Naive thymus-derived CD4-positive, alpha-beta T cell (primary cell): ENCODE results near the gene TEX52. TPM values are rescaled to one million over a fixed set of nuclear protein-coding genes. Genes with fewer than 3 reads are reported as not detected.

Experiments used
- ATAC-seq: fragments of 150-1000 bp; cut with Tn5 transposase; 2 replicates; pipeline ENCODE4 v1.10.0; 2021; ENCODE audit warnings: mild to moderate bottlenecking, moderate library complexity
- CTCF ChIA-PET: fragments of 350-600 bp; sonication (Branson Sonifier 250); formaldehyde crosslinking; loops from one replicate; lab custom pipeline; 2021; ENCODE audit warnings: antibody characterized with exemption; lab: Charles Lee
- POLR2A ChIA-PET: fragments of 350-600 bp; sonication (Branson Sonifier 250); formaldehyde crosslinking; loops from one replicate; lab custom pipeline; 2021; ENCODE audit warnings: antibody characterized with exemption, inconsistent platforms; lab: Charles Lee
- DNase-seq, 9 donors: peaks; one replicate each; pipeline versions ENCODE4 v3.0.0 to v3.0.0-alpha.2; 2020 to 2022; ENCODE audit warnings: mixed read lengths in 1 of 9
- H3K27ac ChIP-seq: one replicate; pipeline ENCODE4 v1.7.0; 2013; ENCODE audit warnings: mild to moderate bottlenecking, low read depth, low read length, moderate library complexity
- H3K27me3 ChIP-seq, 2 donors: one replicate each; pipeline ENCODE4 v1.7.0; 2013; ENCODE audit warnings: low read length in 2 of 2, mild to moderate bottlenecking in 2 of 2, moderate library complexity in 2 of 2; ENCODE audit not compliant: control insufficient read depth in 2 of 2, insufficient read depth in 2 of 2
- H3K36me3 ChIP-seq, 3 experiments: 1 replicate in 2 of 3; 2 replicates in 1 of 3; pipeline ENCODE4 v1.7.0; 2013; ENCODE audit warnings: low read length in 3 of 3, mild to moderate bottlenecking in 3 of 3, moderate library complexity in 1 of 3; ENCODE audit not compliant: insufficient read depth in 3 of 3, control insufficient read depth in 2 of 3
- H3K4me1 ChIP-seq, 2 donors: one replicate each; pipeline ENCODE4 v1.7.0; 2013; ENCODE audit warnings: low read length in 2 of 2, mild to moderate bottlenecking in 2 of 2, moderate library complexity in 1 of 2; ENCODE audit not compliant: control insufficient read depth in 2 of 2, insufficient read depth in 2 of 2
- H3K4me3 ChIP-seq: 2 replicates; pipeline ENCODE4 v1.7.0; 2013; ENCODE audit warnings: mild to moderate bottlenecking, low read length
- H3K9me3 ChIP-seq, 3 experiments: 1 replicate in 2 of 3; 2 replicates in 1 of 3; pipeline ENCODE4 v1.7.0; 2013; ENCODE audit warnings: low read length in 3 of 3; ENCODE audit not compliant: control insufficient read depth in 2 of 3
- H3K27ac Mint-ChIP-seq, 9 donors: one replicate each; pipeline ENCODE4 v1.8.0; 2020 to 2022; ENCODE audit warnings: mixed read lengths in 9 of 9, mild to moderate bottlenecking in 8 of 9, moderate library complexity in 5 of 9, inconsistent platforms in 2 of 9
- H3K27me3 Mint-ChIP-seq, 5 donors: one replicate each; pipeline ENCODE4 v1.8.0; 2021 to 2022; ENCODE audit warnings: mixed read lengths in 5 of 5, mild to moderate bottlenecking in 1 of 5
- H3K36me3 Mint-ChIP-seq, 5 donors: one replicate each; pipeline ENCODE4 v1.8.0; 2020 to 2022; ENCODE audit warnings: mixed read lengths in 5 of 5, mild to moderate bottlenecking in 3 of 5, inconsistent platforms in 1 of 5
- H3K4me1 Mint-ChIP-seq, 7 donors: one replicate each; pipeline ENCODE4 v1.8.0; 2020 to 2022; ENCODE audit warnings: mixed read lengths in 7 of 7, mild to moderate bottlenecking in 3 of 7, inconsistent platforms in 1 of 7
- H3K4me3 Mint-ChIP-seq, 10 donors: one replicate each; pipeline ENCODE4 v1.8.0; 2020 to 2022; ENCODE audit warnings: mild to moderate bottlenecking in 10 of 10, mixed read lengths in 10 of 10, moderate library complexity in 6 of 10, inconsistent platforms in 2 of 10
- H3K9me3 Mint-ChIP-seq, 11 donors: one replicate each; pipeline ENCODE4 v1.8.0; 2020 to 2022; ENCODE audit warnings: mixed read lengths in 11 of 11, mild to moderate bottlenecking in 4 of 11, inconsistent platforms in 1 of 11, moderate library complexity in 1 of 11
- intact Hi-C, 2 donors: fragments of 100-400 bp; cut with micrococcal nuclease; formaldehyde crosslinking; loops; one replicate each; pipeline ENCODE4 v1.15.1; 2023
- polyA plus RNA-seq, 2 donors: library from polyadenylated mRNA; unstranded; fragments of 300-500 nt; fragmentation: Illumina TruSeq; gene quantifications; one replicate each; pipeline ENCODE4 v1.2.3, GENCODE V29; 2021
- total RNA-seq, 6 experiments: library from RNA in 5 of 6; stranded (reverse) in 5 of 6; gene quantifications; 1 replicate in 5 of 6; 2 replicates in 1 of 6; pipeline ENCODE4 v1.2.3 and lab custom pipeline; 2021 to 2026

Gene TEX52
- total and polyA plus RNA-seq, 7 experiments from 2014 or later, result not detected

- peaks cover 16 to 38% (median 32%) of the 10 kb centered on the region in 7 donors for H3K4me1 Mint-ChIP-seq
- no peaks in the 10 kb centered on the region for H3K9me3 ChIP-seq
- H3K36me3 Mint-ChIP-seq, result peaks cover 0 to 11% (median 5%) of the 10 kb centered on the region in 5 donors
- H3K4me3 Mint-ChIP-seq, result peak overlapping the region; percentile 93 to 100 (median 98)
- no peak for ATAC-seq
- CTCF ChIA-PET, result interaction anchor here (1.9 kb wide), 1 partner anchor 12 kb away, joined by 6 read pairs; the partner anchor contains the start of genes FOXM1 and RHNO1
- intact Hi-C loops, result loop anchor here (1.0 to 5.0 kb wide), 10 partner anchors 13 to 1757 kb away; partner anchors contain the start of genes FKBP4 (in 2 of the 2), FOXM1 (in 2 of the 2), ITFG2 (in 2 of the 2) and RHNO1 (in 2 of the 2)
- peak overlapping the region; percentile 96 for H3K4me3 ChIP-seq
- H3K27ac Mint-ChIP-seq, result peak overlapping the region; percentile 81 to 97 (median 97)
- peaks cover 0 to 2% (median 0%) of the 10 kb centered on the region in 11 donors for H3K9me3 Mint-ChIP-seq
- H3K27me3 ChIP-seq, result no peaks in the 10 kb centered on the region
- peaks cover 0 to 2% (median 0%) of the 10 kb centered on the region in 5 donors for H3K27me3 Mint-ChIP-seq
- H3K36me3 ChIP-seq, result peaks cover 0 to 26% (median 0%) of the 10 kb centered on the region in 3 experiments
- POLR2A ChIA-PET, result interaction anchor here (0.9 to 1.8 kb wide), 4 partner anchors 10 to 94 kb away, joined by 5 to 21 read pairs (median 8); partner anchors contain the start of genes FOXM1 and RHNO1
- DNase-seq, result no peak
- peaks cover 3 to 8% of the 10 kb centered on the region in 2 donors for H3K4me1 ChIP-seq
- peak overlapping the region; percentile 89 for H3K27ac ChIP-seq
These were observed 33.2 kb upstream of the TEX52 start for GRCh38 chr12:2890001-2890387.

- CTCF ChIA-PET, result interaction anchor here (0.7 kb wide), 1 partner anchor 947 kb away, joined by 5 read pairs; no protein-coding TSS in a partner anchor
- Histone ChIP-seq H3K4me3 (no peak overlapping the region), H3K9me3 (no peaks in the 10 kb centered on the region), H3K36me3 (peaks cover 0 to 26% (median 0%) of the 10 kb centered on the region in 3 experiments), H3K27ac (no peak overlapping the region), H3K27me3 (no peaks in the 10 kb centered on the region), H3K4me1 (peaks cover 3 to 8% of the 10 kb centered on the region in 2 donors)
- intact Hi-C loops, result no loop called here
- H3K4me1 Mint-ChIP-seq, result peaks cover 17 to 48% (median 30%) of the 10 kb centered on the region in 7 donors
- DNase-seq (no peak), ATAC-seq (no peak)
- no peak overlapping the region for H3K27ac Mint-ChIP-seq
- peaks cover 0 to 2% (median 0%) of the 10 kb centered on the region in 5 donors for H3K27me3 Mint-ChIP-seq
- peaks cover 0 to 19% (median 11%) of the 10 kb centered on the region in 5 donors for H3K36me3 Mint-ChIP-seq
- no peak overlapping the region for H3K4me3 Mint-ChIP-seq
- H3K9me3 Mint-ChIP-seq, result peaks cover 0 to 2% (median 0%) of the 10 kb centered on the region in 11 donors
- POLR2A ChIA-PET, result interaction anchor here (0.8 kb wide), 1 partner anchor 11 kb away, joined by 4 read pairs; no protein-coding TSS in a partner anchor
These were observed 30.1 kb upstream of the TEX52 start for GRCh38 chr12:2886768-2887450.

- Histone ChIP-seq H3K36me3 (peaks cover 0 to 20% (median 0%) of the 10 kb centered on the region in 3 experiments), H3K9me3 (no peaks in the 10 kb centered on the region), H3K4me1 (peaks cover 0 to 3% of the 10 kb centered on the region in 2 donors), H3K4me3 (no peak overlapping the region), H3K27me3 (no peaks in the 10 kb centered on the region), H3K27ac (no peak overlapping the region)
- ChIA-PET POLR2A (interaction anchor here (0.6 kb wide), 1 partner anchor 27 kb away, joined by 3 read pairs; no protein-coding TSS in a partner anchor), CTCF (no interaction called here)
- ATAC-seq (no peak), DNase-seq (no peak)
- intact Hi-C loops, result loop anchor here (1.0 kb wide), 1 partner anchor 59 kb away; no protein-coding TSS in a partner anchor
- peaks cover 8 to 48% (median 24%) of the 10 kb centered on the region in 7 donors for H3K4me1 Mint-ChIP-seq
- H3K27me3 Mint-ChIP-seq, result no peaks in the 10 kb centered on the region
- peaks cover 0 to 25% (median 11%) of the 10 kb centered on the region in 5 donors for H3K36me3 Mint-ChIP-seq
- peak overlapping the region in 5 of 9 donors; percentile 1 to 45 (median 35) for H3K27ac Mint-ChIP-seq
- H3K4me3 Mint-ChIP-seq, result no peak overlapping the region
- H3K9me3 Mint-ChIP-seq, result no peaks in the 10 kb centered on the region
These were observed 28.0 kb upstream of the TEX52 start for GRCh38 chr12:2884810-2885209.

GRCh38 chr12:2879853-2880252, 23.0 kb upstream of the TEX52 start:
- DNase-seq (no peak), ATAC-seq (no peak)
- Mint-ChIP-seq H3K9me3 (no peaks in the 10 kb centered on the region), H3K36me3 (peaks cover 0 to 28% (median 4%) of the 10 kb centered on the region in 5 donors), H3K27me3 (no peaks in the 10 kb centered on the region), H3K4me1 (peaks cover 21 to 57% (median 50%) of the 10 kb centered on the region in 7 donors), H3K4me3 (peak overlapping the region; percentile 28 to 99 (median 73)), H3K27ac (peak overlapping the region in 5 of 9 donors; percentile 6 to 99 (median 65))
- Histone ChIP-seq H3K9me3 (no peaks in the 10 kb centered on the region), H3K4me3 (no peak overlapping the region), H3K36me3 (peaks cover 0 to 7% (median 0%) of the 10 kb centered on the region in 3 experiments), H3K27ac (no peak overlapping the region), H3K4me1 (peaks cover 10 to 14% of the 10 kb centered on the region in 2 donors), H3K27me3 (no peaks in the 10 kb centered on the region)
- CTCF ChIA-PET, result no interaction called here
- POLR2A ChIA-PET, result interaction anchor here (1.1 to 2.5 kb wide), 2 partner anchors 8 to 10 kb away, joined by 3 to 12 read pairs; partner anchors contain the start of gene TULP3
- intact Hi-C loops, result loop anchor here in 1 of 2 donors (5.0 kb wide), 2 partner anchors 188 to 872 kb away; partner anchors contain the start of gene CRACR2A

- intact Hi-C loops, result loop anchor here (1.0 to 5.0 kb wide), 6 partner anchors 12 to 874 kb away; partner anchors contain the start of genes ITFG2 (in 2 of the 2), TULP3 (in 2 of the 2), CRACR2A (in 1 of the 2) and FKBP4 (in 1 of the 2)
- Histone ChIP-seq H3K9me3 (no peaks in the 10 kb centered on the region), H3K36me3 (peaks cover 0 to 7% (median 0%) of the 10 kb centered on the region in 3 experiments), H3K27ac (peak overlapping the region; percentile 94), H3K27me3 (no peaks in the 10 kb centered on the region), H3K4me1 (peaks cover 10 to 14% of the 10 kb centered on the region in 2 donors), H3K4me3 (peak overlapping the region; percentile 83)
- Mint-ChIP-seq H3K27ac (peak overlapping the region; percentile 98 to 100 (median 99)), H3K27me3 (no peaks in the 10 kb centered on the region), H3K4me3 (peak overlapping the region; percentile 89 to 100 (median 98)), H3K9me3 (no peaks in the 10 kb centered on the region), H3K36me3 (peaks cover 0 to 23% (median 0%) of the 10 kb centered on the region in 5 donors), H3K4me1 (peaks cover 21 to 59% (median 45%) of the 10 kb centered on the region in 7 donors)
- ChIA-PET POLR2A (interaction anchor here (0.6 to 2.7 kb wide), 11 partner anchors 10 to 186 kb away, joined by 3 to 21 read pairs (median 4); partner anchors contain the start of genes FKBP4, ITFG2 and TULP3), CTCF (interaction anchor here (1.9 kb wide), 1 partner anchor 12 kb away, joined by 6 read pairs; the partner anchor contains the start of gene TULP3)
- ATAC-seq, result peak; percentile 30
- DNase-seq, result peak in 1 of 9 donors; percentile 5
These were observed 21.3 kb upstream of the TEX52 start for GRCh38 chr12:2877953-2878732.
